SK-N-SH (cell line): ENCODE results near the gene PRKG1. TPM values are rescaled to one million over a fixed set of nuclear protein-coding genes. Genes with fewer than 3 reads are reported as not detected.

ENCODE experiments used
- CTCF ChIA-PET: fragments of 300-600, 350-600 bp; formaldehyde crosslinking; extraction: SDS; loops from one replicate; lab custom pipeline; 2021; lab: Yijun Ruan, JAX
- POLR2A ChIA-PET: fragments of 350-600 bp; sonication (Branson Sonifier 250); formaldehyde crosslinking; extraction: SDS; loops from one replicate; lab custom pipeline; 2020; ENCODE audit warnings: antibody characterized with exemption, inconsistent platforms; lab: Yijun Ruan, JAX
- DNase-seq: peaks from one replicate; pipeline ENCODE4 v3.0.0; 2012
- H2AFZ ChIP-seq: fragments of 200-600 bp; sonication (generic); 2 replicates; pipeline ENCODE4 v1.8.1; 2016; ENCODE audit warnings: antibody characterized with exemption, mild to moderate bottlenecking, low read depth
- H3F3A ChIP-seq: fragments of 200-600 bp; sonication (generic); replicated peaks from 2 replicates; pipeline ENCODE3; 2016; ENCODE audit warnings: antibody characterized with exemption, mild to moderate bottlenecking; ENCODE audit not compliant: insufficient read depth
- H3K27ac ChIP-seq, 2 experiments: fragments of 200-500 bp in 1 of 2; fragments of 200-600 bp in 1 of 2; sonication (Bioruptor generic) in 1 of 2; sonication (generic), shearing (Covaris generic) in 1 of 2; 2 replicates each; pipeline versions ENCODE4 v1.5.1 to v1.6.1; 2014 to 2016; ENCODE audit warnings: low read depth in 2 of 2, inconsistent platforms in 1 of 2, low read length in 1 of 2, mild to moderate bottlenecking in 1 of 2, mixed read lengths in 1 of 2
- H3K27me3 ChIP-seq: fragments of 200-600 bp; sonication (generic), shearing (Covaris generic); 2 replicates; pipeline ENCODE4 v1.6.1; 2016; ENCODE audit warnings: mixed run types; ENCODE audit not compliant: insufficient read depth
- H3K36me3 ChIP-seq, 2 experiments: fragments of 200-500 bp in 1 of 2; fragments of 200-600 bp in 1 of 2; sonication (Bioruptor generic) in 1 of 2; sonication (generic) in 1 of 2; replicated peaks in 1 of 2; 2 replicates each; pipeline versions ENCODE3 to v1.5.1; 2014 to 2016; ENCODE audit warnings: low read length in 1 of 2, mild to moderate bottlenecking in 1 of 2; ENCODE audit not compliant: insufficient read depth in 2 of 2, control insufficient read depth in 1 of 2
- H3K4me1 ChIP-seq, 2 experiments: fragments of 200-500 bp in 1 of 2; fragments of 200-600 bp in 1 of 2; sonication (Bioruptor generic) in 1 of 2; sonication (generic), shearing (Covaris generic) in 1 of 2; 2 replicates each; pipeline versions ENCODE4 v1.5.1 to v1.6.1; 2014 to 2016; ENCODE audit warnings: low read depth in 1 of 2, low read length in 1 of 2, mixed run types in 1 of 2; ENCODE audit not compliant: insufficient read depth in 2 of 2, control insufficient read depth in 1 of 2
- H3K4me2 ChIP-seq: fragments of 200-600 bp; sonication (generic), shearing (Covaris generic); 2 replicates; pipeline ENCODE4 v1.6.1; 2017; ENCODE audit warnings: mixed run types
- H3K4me3 ChIP-seq, 2 experiments: fragments of 200-500 bp in 1 of 2; fragments of 200-600 bp in 1 of 2; sonication (Bioruptor generic) in 1 of 2; sonication (generic), shearing (Covaris generic) in 1 of 2; 2 replicates each; pipeline versions ENCODE4 v1.5.1 to v1.8.1; 2014 to 2016; ENCODE audit warnings: low read depth in 2 of 2, inconsistent platforms in 1 of 2, low read length in 1 of 2, mild to moderate bottlenecking in 1 of 2, mixed read lengths in 1 of 2, moderate library complexity in 1 of 2
- H3K79me2 ChIP-seq: fragments of 200-600 bp; sonication (generic); 2 replicates; pipeline ENCODE4 v1.8.1; 2017; ENCODE audit warnings: mild to moderate bottlenecking; ENCODE audit not compliant: insufficient read depth
- H3K9ac ChIP-seq: fragments of 200-600 bp; sonication (generic); 2 replicates; pipeline ENCODE4 v1.6.1; 2017; ENCODE audit warnings: mixed run types
- H3K9me2 ChIP-seq: fragments of 200-600 bp; sonication (generic); 2 replicates; pipeline ENCODE4 v1.6.1; 2017; ENCODE audit warnings: mixed run types
- H3K9me3 ChIP-seq: fragments of 200-600 bp; sonication (generic); 2 replicates; pipeline ENCODE4 v1.6.1; 2017; ENCODE audit warnings: mixed run types, mild to moderate bottlenecking, moderate library complexity
- H4K20me1 ChIP-seq: fragments of 200-600 bp; sonication (generic); 2 replicates; pipeline ENCODE4 v1.6.1; 2017; ENCODE audit warnings: mild to moderate bottlenecking, mixed run types; ENCODE audit not compliant: insufficient read depth
- CHD2 ChIP-seq: fragments of 150-350 bp; IDR thresholded peaks from 2 replicates; pipeline ENCODE4 v1.6.1; 2018; ENCODE audit warnings: low read length; ENCODE audit not compliant: partially characterized antibody
- EP300 ChIP-seq, 2 experiments: IDR thresholded peaks; 2 replicates each; pipeline versions ENCODE4 v1.4.0 to v1.6.1; 2012; ENCODE audit warnings: borderline replicate concordance in 1 of 2, low read depth in 1 of 2, low read length in 1 of 2
- FOSL2 ChIP-seq: IDR thresholded peaks from 2 replicates; pipeline ENCODE4 v1.4.0; 2012; ENCODE audit warnings: low read depth, mild to moderate bottlenecking, moderate library complexity, borderline replicate concordance
- FOXJ3 ChIP-seq: sonication (generic); formaldehyde crosslinking; IDR thresholded peaks from 2 replicates; pipeline ENCODE4 v1.5.1; 2020; ENCODE audit warnings: mild to moderate bottlenecking, missing genetic modification reagents
- FOXM1 ChIP-seq: IDR thresholded peaks from 2 replicates; pipeline ENCODE4 v1.4.0; 2012; ENCODE audit warnings: low read depth, mild to moderate bottlenecking
- JUND ChIP-seq: IDR thresholded peaks from 2 replicates; pipeline ENCODE4 v1.4.0; 2012
- MXI1 ChIP-seq: IDR thresholded peaks from 2 replicates; pipeline ENCODE4 v1.6.1; 2012; ENCODE audit warnings: mild to moderate bottlenecking, low read depth, low read length, improper control_type of control experiment
- POLR2AphosphoS5 ChIP-seq: IDR thresholded peaks from 2 replicates; pipeline ENCODE4 v1.6.1; 2012; ENCODE audit warnings: low read depth, low read length
- RAD21 ChIP-seq: IDR thresholded peaks from 2 replicates; pipeline ENCODE4 v1.6.1; 2012; ENCODE audit warnings: mild to moderate bottlenecking, low read length
- RXRA ChIP-seq: IDR thresholded peaks from 2 replicates; pipeline ENCODE4 v1.4.0; 2012; ENCODE audit warnings: low read depth, mild to moderate bottlenecking, borderline replicate concordance
- TCF12 ChIP-seq: IDR thresholded peaks from 2 replicates; pipeline ENCODE4 v1.4.0; 2012
- TEAD4 ChIP-seq: IDR thresholded peaks from 2 replicates; pipeline ENCODE4 v1.4.0; 2012; ENCODE audit warnings: mild to moderate bottlenecking, borderline replicate concordance; ENCODE audit not compliant: insufficient read depth
- YY1 ChIP-seq: IDR thresholded peaks from 2 replicates; pipeline ENCODE4 v1.4.0; 2012; ENCODE audit warnings: low read depth, mild to moderate bottlenecking
- WGBS: methylation state at CpG from one replicate; pipeline ENCODE4 v1.1.6; 2017; ENCODE audit warnings: low lambda C conversion rate; 5-methylcytosine and 5-hydroxymethylcytosine counted together
- polyA plus RNA-seq, 3 experiments: library from polyadenylated mRNA; depleted of rRNA; stranded (reverse); fragments of >200 nt; gene quantifications; 2 replicates each; pipeline ENCODE4 v1.2.3, GENCODE V29; 2012
- TF ChIP-seq, protein P1 (sequence below): IDR thresholded peaks from 2 replicates; pipeline ENCODE4; 2012
- TF ChIP-seq, protein P2 (sequence below): IDR thresholded peaks from 2 replicates; pipeline ENCODE4 v1.4.0; 2012; ENCODE audit warnings: low read depth, borderline replicate concordance

PRKG1 gene
- polyA plus RNA-seq, 1 of the 3 experiments (the other 2 are of a cell fraction): 4.1 TPM

DNA sequence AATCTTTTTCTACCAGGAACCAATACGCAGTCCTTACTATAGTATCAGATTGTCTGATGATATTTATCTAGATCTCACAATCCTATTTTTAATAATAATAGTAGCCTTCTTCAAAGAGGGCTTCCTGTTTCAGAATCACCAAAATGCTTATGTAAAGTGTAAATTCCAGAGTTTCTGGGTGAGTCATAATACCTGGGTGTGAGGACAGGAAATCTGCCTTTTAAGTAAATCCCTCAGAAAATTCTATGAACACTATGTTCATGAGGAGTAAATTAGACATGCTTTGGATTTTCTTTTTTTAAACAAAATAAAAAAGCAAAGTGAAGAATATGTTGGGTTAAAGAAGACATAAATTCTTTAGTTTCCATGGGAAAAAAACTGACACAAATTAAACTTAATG is 1260.3 kb downstream of the PRKG1 start:
- Histone ChIP-seq H3K27me3 (no peaks in the 10 kb centered on the region), H3K9me3 (no peaks in the 10 kb centered on the region), H3K4me1 (peaks cover 5 to 20% of the 10 kb centered on the region in 2 experiments; a peak in 3 of 4 replicates), H3K4me3 (no peak overlapping the region), H3K79me2 (no peaks in the 10 kb centered on the region), H3K36me3 (peaks cover 0 to 3% of the 10 kb centered on the region in 2 experiments), H4K20me1 (no peaks in the 10 kb centered on the region), H3K4me2 (no peak overlapping the region), H3K9me2 (no peaks in the 10 kb centered on the region), H2AFZ (no peak overlapping the region), H3K27ac (peak overlapping the region in 1 of 2 experiments; percentile 43; a peak in 2 of 4 replicates), H3K9ac (no peak overlapping the region), H3F3A (peaks cover 18% of the 10 kb centered on the region)
- ChIA-PET CTCF (no interaction called here), POLR2A (no interaction called here)
- WGBS: 73% methylated on average over 1 of the region's 1 CpG
- no peak for DNase-seq
- no peak for TF ChIP-seq YY1
- 0 out of 2 replicates have a peak, but pooled peaks have one; percentile 11 for TF ChIP-seq JUND
- 0 out of 2 replicates have a peak, but pooled peaks have one; percentile 19 for TF ChIP-seq FOSL2
- TF ChIP-seq EP300 (IDR thresholded peaks at IDR 0.05; ENCODE audit: borderline replicate concordance in 1 of 2, low read depth in 1 of 2, low read length in 1 of 2): no peak

DNA sequence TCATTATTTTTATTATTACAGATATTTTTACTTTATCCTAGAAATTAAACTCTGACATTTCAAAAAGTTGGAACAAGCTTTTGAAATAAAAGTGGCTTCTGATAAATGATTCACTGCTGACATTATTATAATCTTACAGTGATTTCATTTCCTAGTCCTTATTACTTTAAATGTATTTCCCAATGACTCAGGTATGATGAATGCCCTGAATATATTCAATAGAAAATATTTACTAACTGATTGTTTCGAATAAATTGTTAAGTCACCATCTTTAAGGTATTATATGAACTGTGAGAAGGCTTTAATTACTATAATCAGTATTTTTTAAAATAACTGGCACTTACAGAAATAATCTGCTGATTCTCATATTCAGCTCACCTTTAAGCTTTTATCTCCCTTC is 1261.4 kb downstream of the PRKG1 start:
- H3K9ac ChIP-seq: no peak overlapping the region
- CTCF ChIA-PET: no interaction called here
- DNase-seq: no peak
- no peak overlapping the region for H3K4me3 ChIP-seq
- H3K79me2 ChIP-seq: no peaks in the 10 kb centered on the region
- TF ChIP-seq TCF12 (0 out of 2 replicates have a peak, but pooled peaks have one; percentile 22), JUND (peak; percentile 55), CHD2 (no peak), EP300 (IDR thresholded peaks at IDR 0.05; ENCODE audit: borderline replicate concordance in 1 of 2, low read depth in 1 of 2, low read length in 1 of 2) (peak in 1 of 2 experiments; percentile 29; a peak in 1 of 4 replicates), FOXJ3 (no peak), FOSL2 (peak; percentile 45; the same call in 1 of the 2 replicates)
- TF ChIP-seq, protein P1, sequence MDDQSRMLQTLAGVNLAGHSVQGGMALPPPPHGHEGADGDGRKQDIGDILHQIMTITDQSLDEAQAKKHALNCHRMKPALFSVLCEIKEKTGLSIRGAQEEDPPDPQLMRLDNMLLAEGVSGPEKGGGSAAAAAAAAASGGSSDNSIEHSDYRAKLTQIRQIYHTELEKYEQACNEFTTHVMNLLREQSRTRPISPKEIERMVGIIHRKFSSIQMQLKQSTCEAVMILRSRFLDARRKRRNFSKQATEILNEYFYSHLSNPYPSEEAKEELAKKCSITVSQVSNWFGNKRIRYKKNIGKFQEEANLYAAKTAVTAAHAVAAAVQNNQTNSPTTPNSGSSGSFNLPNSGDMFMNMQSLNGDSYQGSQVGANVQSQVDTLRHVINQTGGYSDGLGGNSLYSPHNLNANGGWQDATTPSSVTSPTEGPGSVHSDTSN: peak; percentile 33; the same call in 1 of the 2 replicates
- TF ChIP-seq, all 33 proteins: peak for 5
- peaks cover 5 to 20% of the 10 kb centered on the region in 2 experiments; a peak in 3 of 4 replicates for H3K4me1 ChIP-seq
- POLR2A ChIA-PET: no interaction called here
- H2AFZ ChIP-seq: 0 out of 2 replicates have a peak overlapping the region, but pooled peaks have one; percentile 40
- peaks cover 0 to 3% of the 10 kb centered on the region in 2 experiments for H3K36me3 ChIP-seq
- H3K4me2 ChIP-seq: no peak overlapping the region
- H3F3A ChIP-seq: peaks cover 18% of the 10 kb centered on the region
- 13% methylated on average over 1 of the region's 1 CpG for WGBS
- H3K9me2 ChIP-seq: no peaks in the 10 kb centered on the region
- peak overlapping the region in 1 of 2 experiments; percentile 43; a peak in 2 of 4 replicates for H3K27ac ChIP-seq
- no peaks in the 10 kb centered on the region for H3K27me3 ChIP-seq
- H4K20me1 ChIP-seq: no peaks in the 10 kb centered on the region
- H3K9me3 ChIP-seq: no peaks in the 10 kb centered on the region

DNA sequence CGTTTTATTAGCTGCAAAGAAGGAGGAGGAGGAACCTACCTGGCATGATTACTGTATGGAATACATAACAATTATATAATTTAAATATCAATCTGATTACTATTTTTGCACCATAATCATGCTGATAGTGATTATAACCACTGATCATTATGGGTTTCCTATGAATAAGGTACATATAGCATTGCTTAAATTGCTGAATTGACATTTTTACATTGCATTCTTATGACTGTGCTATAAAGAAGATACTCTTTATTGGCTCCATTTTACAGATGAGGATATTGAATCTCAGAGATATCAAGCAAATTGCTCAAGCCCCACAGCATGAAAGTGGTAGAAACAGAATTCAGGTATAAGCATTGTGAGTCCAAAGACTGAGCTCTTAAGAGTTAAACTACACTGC is 1262.9 kb downstream of the PRKG1 start:
- H3K4me1 ChIP-seq: peaks cover 5 to 20% of the 10 kb centered on the region in 2 experiments; a peak in 3 of 4 replicates
- ChIA-PET CTCF (interaction anchor here (0.8 to 1.0 kb wide), 2 partner anchors 9 to 19 kb away, joined by 3 to 4 read pairs; no protein-coding TSS in a partner anchor), POLR2A (no interaction called here)
- H4K20me1 ChIP-seq: no peaks in the 10 kb centered on the region
- H3K27me3 ChIP-seq: no peaks in the 10 kb centered on the region
- TF ChIP-seq TEAD4: no peak
- TF ChIP-seq JUND: no peak
- TF ChIP-seq RXRA: no peak
- no peak for TF ChIP-seq CHD2
- TF ChIP-seq, protein P2, sequence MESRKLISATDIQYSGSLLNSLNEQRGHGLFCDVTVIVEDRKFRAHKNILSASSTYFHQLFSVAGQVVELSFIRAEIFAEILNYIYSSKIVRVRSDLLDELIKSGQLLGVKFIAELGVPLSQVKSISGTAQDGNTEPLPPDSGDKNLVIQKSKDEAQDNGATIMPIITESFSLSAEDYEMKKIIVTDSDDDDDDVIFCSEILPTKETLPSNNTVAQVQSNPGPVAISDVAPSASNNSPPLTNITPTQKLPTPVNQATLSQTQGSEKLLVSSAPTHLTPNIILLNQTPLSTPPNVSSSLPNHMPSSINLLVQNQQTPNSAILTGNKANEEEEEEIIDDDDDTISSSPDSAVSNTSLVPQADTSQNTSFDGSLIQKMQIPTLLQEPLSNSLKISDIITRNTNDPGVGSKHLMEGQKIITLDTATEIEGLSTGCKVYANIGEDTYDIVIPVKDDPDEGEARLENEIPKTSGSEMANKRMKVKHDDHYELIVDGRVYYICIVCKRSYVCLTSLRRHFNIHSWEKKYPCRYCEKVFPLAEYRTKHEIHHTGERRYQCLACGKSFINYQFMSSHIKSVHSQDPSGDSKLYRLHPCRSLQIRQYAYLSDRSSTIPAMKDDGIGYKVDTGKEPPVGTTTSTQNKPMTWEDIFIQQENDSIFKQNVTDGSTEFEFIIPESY: no peak
- no peak for TF ChIP-seq POLR2AphosphoS5
- no peak for TF ChIP-seq RAD21
- no peak for TF ChIP-seq FOXM1
- no peak for TF ChIP-seq FOSL2
- no peak for TF ChIP-seq MXI1
- TF ChIP-seq EP300 (IDR thresholded peaks at IDR 0.05; ENCODE audit: borderline replicate concordance in 1 of 2, low read depth in 1 of 2, low read length in 1 of 2): no peak
- peaks cover 18% of the 10 kb centered on the region for H3F3A ChIP-seq
- no peak overlapping the region for H2AFZ ChIP-seq
- 93% methylated on average over 1 of the region's 1 CpG for WGBS
- DNase-seq: no peak
- H3K9ac ChIP-seq: no peak overlapping the region
- no peaks in the 10 kb centered on the region for H3K9me2 ChIP-seq
- no peaks in the 10 kb centered on the region for H3K9me3 ChIP-seq
- H3K4me2 ChIP-seq: no peak overlapping the region
- no peak overlapping the region for H3K4me3 ChIP-seq
- H3K36me3 ChIP-seq: peaks cover 0 to 3% of the 10 kb centered on the region in 2 experiments
- no peaks in the 10 kb centered on the region for H3K79me2 ChIP-seq
- H3K27ac ChIP-seq: no peak overlapping the region
